Measurements from ENCODE around the gene LAMTOR2. TPM values are rescaled to one million over a fixed set of nuclear protein-coding genes. Genes with fewer than 3 reads are reported as not detected.

LAMTOR2 gene
- total and polyA plus RNA-seq, 9 donors = 20.1 to 66.1 (median 24.9) TPM

DNA sequence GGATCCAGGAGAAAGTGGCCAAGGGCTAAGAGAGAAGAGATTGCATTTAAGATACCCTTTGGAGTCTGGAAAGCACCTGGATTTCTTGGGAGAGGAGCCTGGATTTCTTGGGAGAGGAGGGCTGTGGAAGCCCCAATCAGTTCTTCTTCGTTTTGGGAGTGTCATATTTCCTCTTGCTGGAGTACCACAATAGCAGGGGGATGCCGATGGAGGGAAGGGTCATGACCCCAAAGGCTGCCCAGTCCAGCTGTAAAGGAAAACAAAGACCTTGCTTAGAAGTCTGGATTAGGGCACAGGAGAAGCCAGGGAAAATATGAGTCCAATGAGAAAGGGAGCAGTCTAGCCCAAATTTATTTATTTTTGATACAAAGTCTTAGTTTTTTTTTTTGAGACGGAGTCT lies 45.2 kb upstream of the LAMTOR2 start:
- Histone ChIP-seq H3K27me3 (no peaks in the 10 kb centered on the region), H3K4me1 (ENCODE audit: insufficient read depth) (no peaks in the 10 kb centered on the region), H3K27ac (no peak overlapping the region), H3K4me3 (no peak overlapping the region), H3K9me3 (no peaks in the 10 kb centered on the region), H3K36me3 (no peaks in the 10 kb centered on the region)
- WGBS, 3 donors = 40 to 45% (median 42%) methylated on average over 3 of the region's 3 CpGs
- intact Hi-C loops (cut with DNase I) = no loop called here
- TF ChIP-seq EP300 (IDR thresholded peaks at IDR 0.05) (no peak), POLR2A (IDR thresholded peaks at IDR 0.05) (no peak)
- TF ChIP-seq, protein P1, sequence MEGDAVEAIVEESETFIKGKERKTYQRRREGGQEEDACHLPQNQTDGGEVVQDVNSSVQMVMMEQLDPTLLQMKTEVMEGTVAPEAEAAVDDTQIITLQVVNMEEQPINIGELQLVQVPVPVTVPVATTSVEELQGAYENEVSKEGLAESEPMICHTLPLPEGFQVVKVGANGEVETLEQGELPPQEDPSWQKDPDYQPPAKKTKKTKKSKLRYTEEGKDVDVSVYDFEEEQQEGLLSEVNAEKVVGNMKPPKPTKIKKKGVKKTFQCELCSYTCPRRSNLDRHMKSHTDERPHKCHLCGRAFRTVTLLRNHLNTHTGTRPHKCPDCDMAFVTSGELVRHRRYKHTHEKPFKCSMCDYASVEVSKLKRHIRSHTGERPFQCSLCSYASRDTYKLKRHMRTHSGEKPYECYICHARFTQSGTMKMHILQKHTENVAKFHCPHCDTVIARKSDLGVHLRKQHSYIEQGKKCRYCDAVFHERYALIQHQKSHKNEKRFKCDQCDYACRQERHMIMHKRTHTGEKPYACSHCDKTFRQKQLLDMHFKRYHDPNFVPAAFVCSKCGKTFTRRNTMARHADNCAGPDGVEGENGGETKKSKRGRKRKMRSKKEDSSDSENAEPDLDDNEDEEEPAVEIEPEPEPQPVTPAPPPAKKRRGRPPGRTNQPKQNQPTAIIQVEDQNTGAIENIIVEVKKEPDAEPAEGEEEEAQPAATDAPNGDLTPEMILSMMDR (IDR thresholded peaks at IDR 0.05) = no peak
- DNase-seq = no peak

DNA sequence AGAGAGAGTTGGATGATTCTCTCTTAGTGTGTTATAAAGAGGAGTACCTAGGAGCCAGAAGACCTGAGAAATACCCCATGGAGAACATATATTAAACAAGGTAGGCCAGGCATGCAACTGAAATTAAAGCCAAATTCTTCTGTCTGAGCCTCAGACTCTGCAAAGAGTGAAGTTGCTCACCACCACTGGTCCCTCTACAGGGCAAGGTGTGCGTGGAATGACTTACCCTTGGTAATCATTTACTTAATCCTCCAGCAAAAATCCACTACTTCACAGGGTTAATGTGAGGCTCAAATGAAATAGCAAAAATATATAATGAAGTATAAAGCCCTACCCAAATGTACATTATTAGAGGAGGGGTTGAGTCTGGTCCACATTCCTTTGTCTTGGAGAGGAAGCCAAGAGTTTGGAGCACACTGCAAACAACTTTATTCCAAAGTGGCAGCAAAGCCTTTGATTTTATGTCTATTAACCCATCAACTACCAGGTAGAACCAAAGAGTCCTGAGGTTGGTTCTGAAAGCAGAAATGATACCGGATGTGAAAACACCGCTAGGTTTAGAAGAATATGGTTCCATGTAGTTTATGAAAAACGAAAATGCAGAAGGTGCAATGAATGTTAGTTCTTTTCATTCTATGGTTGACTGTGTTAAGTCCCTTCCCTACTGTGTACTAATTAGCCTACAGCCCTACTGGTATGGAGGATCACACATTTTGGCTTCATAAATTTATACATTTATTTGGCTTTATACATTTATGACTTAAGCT lies 42.3 kb upstream of the LAMTOR2 start:
- DNase-seq = no peak
- intact Hi-C loops (cut with DNase I) = no loop called here

DNA sequence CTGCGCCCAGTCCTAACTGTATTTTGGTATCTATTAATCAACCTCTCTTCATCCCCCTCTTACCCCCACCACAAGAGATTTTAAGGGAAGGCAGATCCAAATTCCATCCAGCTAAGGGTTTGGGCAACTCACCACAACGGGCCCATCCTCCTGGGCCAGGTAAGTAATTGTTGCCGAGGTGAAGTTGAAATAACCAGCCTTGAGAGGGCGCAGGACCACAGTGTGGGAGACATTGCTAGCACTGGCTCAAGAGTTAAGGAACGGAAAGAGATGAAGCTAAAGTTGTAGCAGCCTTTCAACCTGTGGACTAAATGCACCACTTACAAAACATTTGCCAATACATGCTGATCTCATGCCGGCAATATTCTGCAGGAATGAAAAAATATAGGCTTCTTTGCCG lies 39.8 kb upstream of the LAMTOR2 start:
- H3K27me3 ChIP-seq = no peaks in the 10 kb centered on the region
- intact Hi-C loops (cut with DNase I) = no loop called here
- H3K9me3 ChIP-seq = no peaks in the 10 kb centered on the region
- no peak overlapping the region for H3K4me3 ChIP-seq
- TF ChIP-seq, protein P1 (IDR thresholded peaks at IDR 0.05) = no peak
- TF ChIP-seq EP300 (IDR thresholded peaks at IDR 0.05) (no peak), POLR2A (IDR thresholded peaks at IDR 0.05) (no peak)
- peaks cover 4% of the 10 kb centered on the region for H3K4me1 ChIP-seq (ENCODE audit: insufficient read depth)
- DNase-seq = no peak
- H3K27ac ChIP-seq = no peak overlapping the region
- H3K36me3 ChIP-seq = no peaks in the 10 kb centered on the region
- 88 to 91% (median 90%) methylated on average over 7 of the region's 7 CpGs for WGBS, 3 donors

More for the DNA sequence above, 42.3 kb upstream of the LAMTOR2 start:
- WGBS, 3 donors = 88 to 94% (median 91%) methylated on average over 4 of the region's 4 CpGs
- Histone ChIP-seq H3K27me3 (no peaks in the 10 kb centered on the region), H3K4me1 (ENCODE audit: insufficient read depth) (no peaks in the 10 kb centered on the region), H3K4me3 (no peak overlapping the region), H3K9me3 (no peaks in the 10 kb centered on the region), H3K36me3 (no peaks in the 10 kb centered on the region), H3K27ac (no peak overlapping the region)
- TF ChIP-seq, protein P1 (IDR thresholded peaks at IDR 0.05) = no peak
- TF ChIP-seq EP300 (IDR thresholded peaks at IDR 0.05) (no peak), POLR2A (IDR thresholded peaks at IDR 0.05) (no peak)

DNA sequence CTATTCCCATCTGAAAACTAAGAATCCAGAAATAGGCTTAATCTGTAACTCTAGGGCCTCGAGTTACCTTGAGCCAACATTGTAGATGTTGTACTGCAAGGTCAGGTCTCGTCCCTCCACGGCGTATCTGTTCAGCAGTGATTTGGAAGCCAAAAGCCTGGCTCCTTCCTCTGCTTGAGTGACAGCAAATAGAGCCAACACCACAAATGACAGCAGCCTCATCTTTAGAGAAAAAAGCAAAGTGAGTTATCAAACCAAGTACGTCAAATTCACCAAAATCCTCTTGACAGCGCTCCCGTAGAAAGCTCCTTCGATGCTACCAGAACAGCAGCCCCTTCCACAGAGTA lies 34.7 kb upstream of the LAMTOR2 start:
- no peak for DNase-seq
- Histone ChIP-seq H3K36me3 (no peaks in the 10 kb centered on the region), H3K4me3 (peak overlapping the region; percentile 88), H3K27me3 (no peaks in the 10 kb centered on the region), H3K27ac (no peak overlapping the region), H3K4me1 (ENCODE audit: insufficient read depth) (peaks cover 5% of the 10 kb centered on the region), H3K9me3 (no peaks in the 10 kb centered on the region)
- WGBS, 3 donors = 10 to 26% (median 12%) methylated on average over 8 of the region's 8 CpGs
- no peak for TF ChIP-seq POLR2A (IDR thresholded peaks at IDR 0.05)
- TF ChIP-seq, protein P1 (IDR thresholded peaks at IDR 0.05) = no peak
- no peak for TF ChIP-seq EP300 (IDR thresholded peaks at IDR 0.05)
- intact Hi-C loops (cut with DNase I) = no loop called here
